Globus pallidus (tissue), 1 donor: ENCODE data around the gene FBXW4.

Experiments used
- DNase-seq: peaks from one replicate; pipeline ENCODE4 v3.0.0-alpha.2; 2015; ENCODE audit warnings: low spot score

The FBXW4 gene

GRCh38 chr10:101580486-101581399 lies 114.2 kb downstream of the FBXW4 start:
- DNase-seq: no peak

- DNase-seq: no peak
Observed at GRCh38 chr10:101579516-101579870, 115.5 kb downstream of the FBXW4 start.

GRCh38 chr10:101578803-101579515 lies 116.0 kb downstream of the FBXW4 start:
- DNase-seq: no peak

- no peak for DNase-seq
Observed at GRCh38 chr10:101578192-101578591, 116.8 kb downstream of the FBXW4 start.

GRCh38 chr10:101577121-101577871 lies 117.7 kb downstream of the FBXW4 start:
- DNase-seq: no peak

GRCh38 chr10:101576211-101576863 lies 118.6 kb downstream of the FBXW4 start:
- no peak for DNase-seq

GRCh38 chr10:101575580-101576210 lies 119.3 kb downstream of the FBXW4 start:
- no peak for DNase-seq

- no peak for DNase-seq
Observed at GRCh38 chr10:101575091-101575490, 119.9 kb downstream of the FBXW4 start.

- no peak for DNase-seq
Observed at GRCh38 chr10:101573885-101574753, 120.9 kb downstream of the FBXW4 start.

GRCh38 chr10:101572785-101573184 lies 122.2 kb downstream of the FBXW4 start:
- no peak for DNase-seq

- DNase-seq: no peak
Observed at GRCh38 chr10:101572126-101572525, 122.8 kb downstream of the FBXW4 start.

- DNase-seq: no peak
Observed at GRCh38 chr10:101571271-101571925, 123.6 kb downstream of the FBXW4 start.

GRCh38 chr10:101570428-101571270 lies 124.3 kb downstream of the FBXW4 start:
- no peak for DNase-seq

- peak; percentile 52 for DNase-seq
Observed at GRCh38 chr10:101569622-101570427, 125.1 kb downstream of the FBXW4 start.

GRCh38 chr10:101569323-101569621 lies 125.7 kb downstream of the FBXW4 start:
- no peak for DNase-seq

GRCh38 chr10:101568054-101568745 lies 126.8 kb downstream of the FBXW4 start:
- no peak for DNase-seq

GRCh38 chr10:101567165-101568006 lies 127.6 kb downstream of the FBXW4 start:
- DNase-seq: no peak
